CD1c-positive myeloid dendritic cell (primary cell): Measurements from ENCODE around the gene HIC2.
"Not testable (repeated sequence)": the region's sequence is repeated elsewhere in the genome, so short reads cannot be mapped to it uniquely, and the experiment has no call there.

Experiments used
- DNase-seq: peaks from one replicate; pipeline ENCODE4 v3.0.0-alpha.2; 2016; ENCODE audit errors: extremely low spot score

HIC2 gene

GRCh38 chr22:21434378-21435233, 17.4 kb downstream of the HIC2 start:
- not testable (repeated sequence) for DNase-seq

GRCh38 chr22:21435998-21436810, 19.0 kb downstream of the HIC2 start:
- DNase-seq: not testable (repeated sequence)

- DNase-seq: not testable (repeated sequence)
These were observed 20.8 kb downstream of the HIC2 start for GRCh38 chr22:21438013-21438412.

- not testable (repeated sequence) for DNase-seq
These were observed 23.0 kb downstream of the HIC2 start for GRCh38 chr22:21440018-21440636.

GRCh38 chr22:21440676-21441075, 23.5 kb downstream of the HIC2 start:
- DNase-seq: not testable (repeated sequence)

GRCh38 chr22:21441170-21441569, 24.0 kb downstream of the HIC2 start:
- not testable (repeated sequence) for DNase-seq

- not testable (repeated sequence) for DNase-seq
These were observed 25.0 kb downstream of the HIC2 start for GRCh38 chr22:21442123-21442522.

- not testable (repeated sequence) for DNase-seq
These were observed 25.5 kb downstream of the HIC2 start for GRCh38 chr22:21442646-21443045.

GRCh38 chr22:21443057-21443734, 26.0 kb downstream of the HIC2 start:
- no peak for DNase-seq

GRCh38 chr22:21443735-21444421, 26.7 kb downstream of the HIC2 start:
- DNase-seq: no peak

- no peak for DNase-seq
These were observed 27.7 kb downstream of the HIC2 start for GRCh38 chr22:21444701-21445436.

GRCh38 chr22:21445437-21446127, 28.4 kb downstream of the HIC2 start:
- no peak for DNase-seq

GRCh38 chr22:21446128-21446826, 29.1 kb downstream of the HIC2 start:
- DNase-seq: no peak

- no peak for DNase-seq
These were observed 29.9 kb downstream of the HIC2 start for GRCh38 chr22:21446827-21447690.

- DNase-seq: no peak
These were observed 30.7 kb downstream of the HIC2 start for GRCh38 chr22:21447694-21448402.

GRCh38 chr22:21448627-21449416, 31.7 kb downstream of the HIC2 start:
- no peak for DNase-seq
